Activated B cell treated with CpG ODN at 0.5 μM for 24 hours (primary cell): ENCODE data around the gene NEUROG1. TPM values are rescaled to one million over a fixed set of nuclear protein-coding genes. Genes with fewer than 3 reads are reported as not detected.

ENCODE experiments used
- ATAC-seq: fragments of 200-7000 bp; cut with Tn5 transposase; one replicate; pipeline ENCODE4 v1.10.0; 2021; ENCODE audit warnings: low read depth, mild to moderate bottlenecking, moderate library complexity
- CTCF ChIA-PET: fragments of 350-600 bp; sonication (Branson Sonifier 250); formaldehyde crosslinking; loops from one replicate; lab custom pipeline; 2021; ENCODE audit warnings: antibody characterized with exemption; lab: Charles Lee
- POLR2A ChIA-PET: fragments of 350-600 bp; sonication (Branson Sonifier 250); formaldehyde crosslinking; loops from one replicate; lab custom pipeline; 2021; ENCODE audit warnings: antibody characterized with exemption; lab: Charles Lee
- DNase-seq: peaks from one replicate; pipeline ENCODE4 v3.0.0; 2022
- H3K27ac Mint-ChIP-seq: one replicate; pipeline ENCODE4 v1.8.0; 2020; ENCODE audit warnings: mixed read lengths
- H3K27me3 Mint-ChIP-seq: one replicate; pipeline ENCODE4 v1.8.0; 2021; ENCODE audit warnings: mixed read lengths
- H3K36me3 Mint-ChIP-seq: one replicate; pipeline ENCODE4 v1.8.0; 2021; ENCODE audit warnings: low read depth, mixed read lengths
- H3K4me1 Mint-ChIP-seq: one replicate; pipeline ENCODE4 v1.8.0; 2021; ENCODE audit warnings: mixed read lengths
- H3K4me3 Mint-ChIP-seq: one replicate; pipeline ENCODE4 v1.8.0; 2020; ENCODE audit warnings: mild to moderate bottlenecking, mixed read lengths
- H3K9me3 Mint-ChIP-seq: one replicate; pipeline ENCODE4 v1.8.0; 2020; ENCODE audit warnings: mixed read lengths
- intact Hi-C: fragments of 100-400 bp; cut with micrococcal nuclease; formaldehyde crosslinking; loops from one replicate; pipeline ENCODE4 v1.15.1; 2024
- total RNA-seq: library from RNA; stranded (reverse); gene quantifications from 2 replicates; pipeline ENCODE4 v1.2.3, GENCODE V29; 2022
- TF ChIP-seq, protein P1 (sequence below): fragments of 200-600 bp; IDR thresholded peaks from one replicate; pipeline ENCODE4 v1.8.0; 2022; ENCODE audit warnings: antibody characterized with exemption, mild to moderate bottlenecking

The NEUROG1 gene
- total RNA-seq, 1 donor from 2014 or later, result not detected

DNA sequence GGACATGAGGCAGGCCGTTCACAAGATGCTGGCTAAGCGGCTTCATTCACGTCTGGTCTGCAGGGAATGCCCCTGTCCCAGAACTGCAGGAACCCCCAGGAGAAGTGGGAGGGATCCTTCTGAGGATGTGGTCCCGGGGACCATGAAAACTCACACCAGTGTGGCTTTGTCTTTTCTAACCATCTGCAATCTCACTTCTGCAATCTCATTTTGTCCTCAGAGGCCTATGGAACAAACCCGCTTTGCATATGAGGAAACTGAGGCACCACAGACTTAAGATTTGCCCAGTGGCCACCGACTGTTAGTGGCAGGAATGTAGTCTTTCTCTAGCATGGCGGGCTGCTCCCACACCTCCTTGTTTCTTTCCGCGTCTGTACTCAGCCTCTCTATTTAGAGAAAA lies 36.1 kb upstream of the NEUROG1 start:
- H3K4me1 Mint-ChIP-seq, result no peaks in the 10 kb centered on the region
- DNase-seq (no peak), ATAC-seq (no peak)
- H3K9me3 Mint-ChIP-seq, result no peaks in the 10 kb centered on the region
- no peak overlapping the region for H3K27ac Mint-ChIP-seq
- ChIA-PET CTCF (no interaction called here), POLR2A (no interaction called here)
- H3K4me3 Mint-ChIP-seq, result no peak overlapping the region
- TF ChIP-seq, protein P1, sequence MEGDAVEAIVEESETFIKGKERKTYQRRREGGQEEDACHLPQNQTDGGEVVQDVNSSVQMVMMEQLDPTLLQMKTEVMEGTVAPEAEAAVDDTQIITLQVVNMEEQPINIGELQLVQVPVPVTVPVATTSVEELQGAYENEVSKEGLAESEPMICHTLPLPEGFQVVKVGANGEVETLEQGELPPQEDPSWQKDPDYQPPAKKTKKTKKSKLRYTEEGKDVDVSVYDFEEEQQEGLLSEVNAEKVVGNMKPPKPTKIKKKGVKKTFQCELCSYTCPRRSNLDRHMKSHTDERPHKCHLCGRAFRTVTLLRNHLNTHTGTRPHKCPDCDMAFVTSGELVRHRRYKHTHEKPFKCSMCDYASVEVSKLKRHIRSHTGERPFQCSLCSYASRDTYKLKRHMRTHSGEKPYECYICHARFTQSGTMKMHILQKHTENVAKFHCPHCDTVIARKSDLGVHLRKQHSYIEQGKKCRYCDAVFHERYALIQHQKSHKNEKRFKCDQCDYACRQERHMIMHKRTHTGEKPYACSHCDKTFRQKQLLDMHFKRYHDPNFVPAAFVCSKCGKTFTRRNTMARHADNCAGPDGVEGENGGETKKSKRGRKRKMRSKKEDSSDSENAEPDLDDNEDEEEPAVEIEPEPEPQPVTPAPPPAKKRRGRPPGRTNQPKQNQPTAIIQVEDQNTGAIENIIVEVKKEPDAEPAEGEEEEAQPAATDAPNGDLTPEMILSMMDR, result no peak
- intact Hi-C loops, result no loop called here
- no peaks in the 10 kb centered on the region for H3K36me3 Mint-ChIP-seq
- H3K27me3 Mint-ChIP-seq, result peaks cover 21% of the 10 kb centered on the region

DNA sequence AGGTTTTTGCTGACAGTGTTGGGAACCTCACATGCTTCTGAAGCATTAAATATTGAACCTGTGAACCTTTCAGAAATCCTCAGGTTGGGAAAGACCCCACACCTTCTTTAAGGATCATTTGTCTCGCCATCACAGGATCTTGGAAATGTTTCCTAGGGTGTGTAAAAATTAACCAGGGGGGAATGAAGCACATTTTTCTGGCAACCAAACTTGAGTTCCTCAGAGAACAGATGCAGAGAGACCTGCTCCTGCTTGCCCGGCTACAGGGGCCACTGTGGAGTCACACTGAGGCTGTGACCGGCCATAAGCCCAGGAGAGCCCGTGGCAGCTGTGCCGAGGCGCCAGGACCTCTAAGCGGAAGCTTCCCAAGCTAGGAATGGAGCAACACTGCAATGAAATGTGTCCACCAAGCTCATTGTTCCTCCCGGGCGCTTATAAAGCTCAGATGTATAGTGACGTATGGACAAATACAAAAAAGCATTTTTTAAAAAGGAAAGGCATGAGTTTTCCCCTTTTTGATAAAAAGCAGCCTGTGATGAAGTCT lies 35.4 kb upstream of the NEUROG1 start:
- Mint-ChIP-seq H3K4me1 (no peaks in the 10 kb centered on the region), H3K27me3 (peaks cover 25% of the 10 kb centered on the region), H3K27ac (no peak overlapping the region), H3K4me3 (no peak overlapping the region), H3K9me3 (no peaks in the 10 kb centered on the region), H3K36me3 (no peaks in the 10 kb centered on the region)
- no peak for DNase-seq
- POLR2A ChIA-PET, result no interaction called here
- intact Hi-C loops, result no loop called here
- CTCF ChIA-PET, result no interaction called here
- TF ChIP-seq, protein P1, result no peak
- no peak for ATAC-seq

DNA sequence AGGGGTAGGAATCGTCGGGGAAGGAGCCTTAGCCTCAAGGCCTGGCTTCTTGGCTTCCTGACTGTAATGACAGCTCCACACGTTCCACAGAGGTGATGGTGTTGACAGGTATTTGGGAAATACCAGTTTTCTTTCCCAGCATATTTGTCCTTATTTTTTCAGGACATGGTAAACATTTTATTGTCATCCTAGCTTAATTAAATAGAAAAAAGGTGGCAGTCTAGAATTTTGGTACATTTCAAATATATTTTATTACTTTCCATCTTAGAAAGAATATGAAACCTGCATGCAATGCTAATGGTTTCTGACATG lies 34.6 kb upstream of the NEUROG1 start:
- no peak overlapping the region for H3K27ac Mint-ChIP-seq
- peaks cover 21% of the 10 kb centered on the region for H3K27me3 Mint-ChIP-seq
- no peak overlapping the region for H3K4me3 Mint-ChIP-seq
- DNase-seq, result no peak
- no peaks in the 10 kb centered on the region for H3K9me3 Mint-ChIP-seq
- POLR2A ChIA-PET, result no interaction called here
- TF ChIP-seq, protein P1, result no peak
- intact Hi-C loops, result no loop called here
- H3K4me1 Mint-ChIP-seq, result no peaks in the 10 kb centered on the region
- CTCF ChIA-PET, result interaction anchor here (1.0 to 1.2 kb wide), 2 partner anchors 10 to 108 kb away, joined by 3 to 5 read pairs; no protein-coding TSS in a partner anchor
- H3K36me3 Mint-ChIP-seq, result no peaks in the 10 kb centered on the region
- ATAC-seq, result no peak

DNA sequence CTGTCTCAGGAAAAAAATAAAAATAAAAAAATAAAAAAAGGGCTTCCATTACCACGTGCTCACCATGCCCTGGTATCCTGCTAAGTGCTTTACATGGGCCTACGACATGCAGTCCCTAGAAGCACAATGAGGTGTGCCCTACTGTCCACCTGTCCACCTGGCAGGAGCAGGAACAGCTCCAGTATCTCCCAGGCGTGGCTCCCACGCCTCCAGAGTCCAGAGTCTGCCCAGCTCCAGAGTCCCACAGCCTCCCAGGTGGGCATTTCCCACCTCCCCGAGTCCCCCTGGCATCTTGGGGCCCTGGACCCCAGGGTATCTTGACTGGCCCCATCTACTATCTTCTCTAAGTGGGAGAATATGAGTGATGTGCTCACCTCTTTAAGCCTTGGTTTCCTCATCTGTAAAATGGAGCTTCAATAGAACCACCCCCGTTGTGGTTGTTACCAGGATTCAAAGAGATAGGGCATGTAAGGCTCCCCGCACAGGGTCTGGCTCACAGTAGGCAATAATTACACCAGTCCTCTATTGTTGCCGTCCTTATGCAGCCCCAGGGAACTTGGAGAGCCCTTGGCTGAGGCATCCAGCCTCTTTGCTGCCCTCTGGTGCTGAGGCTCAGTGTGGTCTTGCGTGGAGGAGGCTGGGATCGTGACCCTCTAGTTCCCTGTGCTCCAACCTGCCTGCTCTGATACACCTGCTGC lies 34.1 kb upstream of the NEUROG1 start:
- H3K9me3 Mint-ChIP-seq, result no peaks in the 10 kb centered on the region
- no peak for ATAC-seq
- CTCF ChIA-PET, result interaction anchor here (1.0 to 1.2 kb wide), 2 partner anchors 9 to 107 kb away, joined by 3 to 5 read pairs; no protein-coding TSS in a partner anchor
- peaks cover 23% of the 10 kb centered on the region for H3K27me3 Mint-ChIP-seq
- DNase-seq, result no peak
- TF ChIP-seq, protein P1, result no peak
- H3K36me3 Mint-ChIP-seq, result no peaks in the 10 kb centered on the region
- no peak overlapping the region for H3K27ac Mint-ChIP-seq
- POLR2A ChIA-PET, result no interaction called here
- intact Hi-C loops, result no loop called here
- no peaks in the 10 kb centered on the region for H3K4me1 Mint-ChIP-seq
- no peak overlapping the region for H3K4me3 Mint-ChIP-seq

DNA sequence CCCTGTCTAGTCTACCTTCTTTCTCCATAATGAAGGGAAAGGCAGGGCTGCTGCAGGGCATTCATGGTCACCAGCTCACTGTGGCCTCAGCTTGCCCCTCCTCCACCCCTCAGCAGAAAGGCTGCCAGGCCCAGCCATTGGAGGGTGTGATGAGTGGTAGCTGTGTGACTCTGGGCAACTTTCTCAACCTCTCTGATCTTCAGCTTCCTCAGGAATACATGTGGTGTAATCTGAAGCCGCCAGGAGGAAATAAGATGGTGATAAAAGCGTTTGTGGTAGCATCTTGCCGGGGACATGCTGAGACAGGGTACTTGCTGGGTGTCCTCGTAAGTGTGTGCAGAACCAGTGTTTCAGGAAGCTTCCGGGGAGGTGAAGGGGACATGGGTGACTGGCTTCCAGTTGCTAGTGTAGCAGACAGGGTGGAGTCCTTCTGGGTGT lies 33.2 kb upstream of the NEUROG1 start:
- H3K36me3 Mint-ChIP-seq, result no peaks in the 10 kb centered on the region
- H3K9me3 Mint-ChIP-seq, result no peaks in the 10 kb centered on the region
- H3K27me3 Mint-ChIP-seq, result peaks cover 24% of the 10 kb centered on the region
- no peak for DNase-seq
- intact Hi-C loops, result no loop called here
- ChIA-PET POLR2A (no interaction called here), CTCF (interaction anchor here (4.2 kb wide), 1 partner anchor 103 kb away, joined by 40 read pairs; no protein-coding TSS in a partner anchor)
- no peak overlapping the region for H3K4me3 Mint-ChIP-seq
- H3K4me1 Mint-ChIP-seq, result no peaks in the 10 kb centered on the region
- TF ChIP-seq, protein P1, result no peak
- H3K27ac Mint-ChIP-seq, result no peak overlapping the region
- ATAC-seq, result no peak
